Neural progenitor cell (in vitro differentiated cells): ENCODE data around the gene HMGA1.

Experiments used
- CTCF ChIP-seq: fragments of 200-600 bp; sonication (generic); IDR thresholded peaks from 2 replicates; pipeline ENCODE4 v1.5.1; 2017; ENCODE audit warnings: antibody characterized with exemption, mild to moderate bottlenecking
- EZH2 ChIP-seq: fragments of 200-600 bp; sonication (generic); IDR thresholded peaks from 2 replicates; pipeline ENCODE4 v1.6.1; 2017; ENCODE audit warnings: antibody characterized with exemption, mild to moderate bottlenecking, moderate library complexity
- EZH2phosphoT487 ChIP-seq: fragments of 200-600 bp; sonication (generic); IDR thresholded peaks from 2 replicates; pipeline ENCODE4 v1.6.1; 2017; ENCODE audit warnings: antibody characterized with exemption

GRCh38 chr6:34237316-34237721 is 646 bp downstream of the HMGA1 start:
- TF ChIP-seq CTCF (no peak), EZH2 (no peak), EZH2phosphoT487 (no peak)
